HG03378 (cell line): ENCODE results near the gene UBE2E2.
A peak's percentile ranks its signal among the peaks of the same experiment; 100 is the strongest.

Experiments used
- ATAC-seq: cut with Tn5 transposase; IDR thresholded peaks from one replicate; pipeline ENCODE4 v1.9.1; 2021; ENCODE audit warnings: mild to moderate bottlenecking, moderate library complexity; ENCODE audit not compliant: unreplicated experiment

Gene UBE2E2

GRCh38 chr3:23501201-23501802 is 298.2 kb downstream of the UBE2E2 start:
- ATAC-seq: no peak

GRCh38 chr3:23508464-23508863 is 305.3 kb downstream of the UBE2E2 start:
- ATAC-seq: no peak

- no peak for ATAC-seq
These were observed 315.3 kb downstream of the UBE2E2 start for GRCh38 chr3:23518441-23518840.

GRCh38 chr3:23519314-23520208 is 316.4 kb downstream of the UBE2E2 start:
- peak; percentile 87 for ATAC-seq

DNA sequence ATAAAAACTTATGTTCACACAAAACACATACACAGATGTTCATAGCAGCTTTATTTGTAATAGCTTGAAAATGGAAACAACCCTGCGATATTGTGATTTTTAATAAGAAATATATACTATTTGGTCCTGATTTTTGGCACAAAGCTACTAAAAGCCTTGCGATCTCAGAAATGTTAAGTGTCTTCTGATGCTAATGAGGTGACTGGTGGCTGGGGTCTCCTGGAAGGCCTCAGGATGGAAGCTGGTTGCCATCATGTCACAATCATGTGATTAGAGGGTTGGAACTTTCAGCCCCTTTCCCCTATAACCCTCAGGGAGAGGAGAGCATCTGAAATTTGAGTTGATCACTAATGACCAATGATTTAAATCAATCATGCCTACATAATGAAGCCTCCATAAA is 324.2 kb downstream of the UBE2E2 start:
- no peak for ATAC-seq

DNA sequence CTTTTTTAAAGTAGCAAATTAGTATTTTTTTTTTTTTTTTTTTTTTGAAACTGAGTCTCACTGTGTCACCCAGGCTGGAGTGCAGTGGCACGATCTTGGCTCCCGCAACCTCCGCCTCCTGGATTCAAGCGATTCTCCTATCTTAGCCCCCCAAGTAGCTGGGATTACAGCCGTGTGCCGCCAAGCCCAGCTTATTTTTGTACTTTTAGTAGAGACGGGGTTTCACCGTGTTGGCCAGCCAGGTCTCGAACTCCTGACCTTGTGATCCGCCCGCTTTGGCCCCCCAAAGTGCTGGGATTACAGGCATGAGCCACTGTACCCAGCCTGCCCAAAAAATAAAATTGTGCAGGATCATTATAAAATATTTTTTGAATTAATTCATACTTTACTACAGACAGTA is 330.5 kb downstream of the UBE2E2 start:
- no peak for ATAC-seq

- no peak for ATAC-seq
These were observed 330.9 kb downstream of the UBE2E2 start for GRCh38 chr3:23533996-23534395.

- ATAC-seq: no peak
These were observed 334.0 kb downstream of the UBE2E2 start for GRCh38 chr3:23537101-23537551.

GRCh38 chr3:23539185-23539584 is 336.1 kb downstream of the UBE2E2 start:
- ATAC-seq: no peak

DNA sequence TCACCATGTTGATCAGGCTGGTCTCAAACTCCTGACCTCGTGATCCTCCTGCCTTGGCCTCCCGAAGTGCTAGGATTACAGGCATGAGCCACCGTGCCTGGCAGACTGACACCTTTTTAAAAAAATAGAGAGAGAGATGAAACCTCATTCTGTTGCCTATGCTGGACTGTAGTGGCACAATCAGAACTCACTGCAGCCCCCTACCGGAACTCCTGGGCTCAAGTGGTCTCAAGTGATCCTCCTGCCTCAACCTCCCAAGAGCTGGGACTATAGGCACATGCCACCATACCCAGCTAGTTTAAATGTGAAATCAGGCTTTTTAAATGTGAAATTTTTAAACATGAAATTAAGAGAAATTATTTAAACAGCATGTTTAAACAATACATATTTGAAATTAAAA is 337.5 kb downstream of the UBE2E2 start:
- no peak for ATAC-seq

- no peak for ATAC-seq
These were observed 339.0 kb downstream of the UBE2E2 start for GRCh38 chr3:23542079-23542478.

DNA sequence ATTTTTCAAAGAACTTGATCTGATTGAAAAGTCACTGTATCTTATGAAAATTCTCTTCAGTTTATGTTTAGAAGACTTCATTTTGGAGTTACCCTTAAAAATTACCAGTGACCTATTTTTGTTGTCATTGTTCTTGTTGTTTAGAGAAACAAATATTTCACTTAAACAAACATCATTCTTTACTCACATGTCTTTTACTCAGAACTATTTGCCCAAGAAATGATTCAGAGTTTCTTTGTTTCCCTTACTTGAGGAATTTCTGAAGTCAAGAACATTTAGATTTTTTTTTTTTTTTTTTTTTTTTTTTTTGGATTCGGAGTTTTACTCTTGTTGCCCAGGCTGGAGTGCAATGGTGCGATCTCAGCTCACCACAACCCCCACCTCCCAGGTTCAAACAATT is 343.1 kb downstream of the UBE2E2 start:
- ATAC-seq: no peak

GRCh38 chr3:23547905-23548650 is 345.0 kb downstream of the UBE2E2 start:
- no peak for ATAC-seq

GRCh38 chr3:23548706-23549105 is 345.6 kb downstream of the UBE2E2 start:
- ATAC-seq: no peak

- no peak for ATAC-seq
These were observed 346.2 kb downstream of the UBE2E2 start for GRCh38 chr3:23549148-23549910.

- peak; percentile 90 for ATAC-seq
These were observed 347.3 kb downstream of the UBE2E2 start for GRCh38 chr3:23550402-23550801.

- ATAC-seq: no peak
These were observed 349.4 kb downstream of the UBE2E2 start for GRCh38 chr3:23552506-23552905.

GRCh38 chr3:23553353-23553752 is 350.2 kb downstream of the UBE2E2 start:
- peak; percentile 53 for ATAC-seq

DNA sequence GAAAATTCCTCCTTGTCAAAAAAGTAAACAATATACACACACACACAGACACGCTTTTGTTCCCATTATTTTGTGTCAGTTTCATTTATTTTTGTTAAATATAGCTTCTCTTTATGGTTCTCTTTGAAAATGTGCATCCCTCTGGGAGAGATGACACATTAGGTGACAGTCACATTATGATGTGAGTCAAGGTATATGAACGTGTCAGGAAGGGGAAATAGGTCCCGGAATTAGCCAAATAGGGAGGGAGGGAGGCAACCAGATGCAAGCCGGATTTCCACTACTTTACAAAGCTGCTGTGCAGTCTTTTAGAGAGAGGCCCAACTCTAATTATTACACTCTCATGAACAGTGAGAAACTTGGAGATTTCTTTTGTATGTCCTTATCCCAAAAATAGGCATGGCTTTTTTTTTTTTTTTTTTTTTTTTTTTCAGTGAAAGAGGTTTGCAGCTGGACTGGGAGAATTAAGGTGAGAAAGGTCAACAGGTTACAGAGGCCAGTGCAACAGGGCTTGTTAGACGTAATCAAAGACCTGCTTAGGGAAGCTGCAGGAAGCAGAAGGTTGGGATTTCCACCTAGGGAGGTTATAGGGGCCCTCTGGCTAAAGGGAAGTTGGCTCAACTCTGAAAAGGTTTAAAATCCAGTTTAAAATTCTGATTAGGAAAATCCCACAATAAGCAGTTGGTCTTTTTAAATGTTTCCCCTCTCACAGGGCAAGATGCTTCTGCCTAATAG is 362.1 kb downstream of the UBE2E2 start:
- ATAC-seq: no peak

DNA sequence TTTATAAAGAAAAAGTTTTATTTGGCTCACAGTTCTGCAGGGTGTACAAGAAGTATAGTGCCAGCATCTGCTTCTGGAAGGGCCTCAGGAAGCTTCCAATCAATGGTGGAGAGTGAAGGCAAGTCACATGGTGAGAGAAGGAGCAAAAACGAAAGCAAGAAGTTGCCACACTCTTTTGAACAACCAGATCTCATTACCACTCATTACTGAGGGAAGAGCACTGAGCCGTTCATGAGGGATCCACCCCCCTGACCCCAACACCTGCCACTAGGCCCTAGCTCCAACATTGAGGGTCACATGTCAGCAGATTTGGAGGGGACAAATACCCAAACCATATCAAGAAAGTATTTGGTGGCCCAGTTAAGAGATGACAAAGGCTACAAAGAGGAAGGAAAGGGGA is 363.4 kb downstream of the UBE2E2 start:
- no peak for ATAC-seq
